ENCODE measurements around the gene MVP. TPM values are rescaled to one million over a fixed set of nuclear protein-coding genes. Genes with fewer than 3 reads are reported as not detected.
"Not testable (repeated sequence)": the region's sequence is repeated elsewhere in the genome, so short reads cannot be mapped to it uniquely, and the experiment has no call there.

The MVP gene
- total and polyA plus RNA-seq, 5 donors from 2014 or later = 116 to 163 (median 143) TPM

- peak overlapping the region; percentile 93 for H3K4me3 ChIP-seq (ENCODE audit: low read depth, low read length)
- H3K4me1 ChIP-seq (ENCODE audit: control insufficient read depth, insufficient read depth, low read length, poor library complexity, severe bottlenecking) = peaks cover 36% of the 10 kb centered on the region
- H3K27ac ChIP-seq (ENCODE audit: insufficient read depth, low read length, poor library complexity, severe bottlenecking) = peak overlapping the region; percentile 82
- no peak for DNase-seq
- peak overlapping the region; percentile 96 to 100 (median 98) for H3K4me3 Mint-ChIP-seq
- peak overlapping the region; percentile 91 to 98 (median 97) for H3K27ac Mint-ChIP-seq
- peaks cover 16 to 47% (median 32%) of the 10 kb centered on the region in 4 donors for H3K4me1 Mint-ChIP-seq
- H3K27me3 ChIP-seq (ENCODE audit: control insufficient read depth, insufficient read depth, low read length) = no peaks in the 10 kb centered on the region
- no peak for ATAC-seq (ENCODE audit: low read depth in 2 of 2)
- peaks cover 8% of the 10 kb centered on the region for H3K27me3 Mint-ChIP-seq
- peaks cover 11% of the 10 kb centered on the region for H3K36me3 Mint-ChIP-seq
- H3K9me3 ChIP-seq (ENCODE audit: control insufficient read depth in 2 of 2, low read length in 2 of 2) = no peaks in the 10 kb centered on the region
- no peaks in the 10 kb centered on the region for H3K9me3 Mint-ChIP-seq
- peaks cover 9% of the 10 kb centered on the region for H3K36me3 ChIP-seq (ENCODE audit: control insufficient read depth, insufficient read depth, low read length)
Observed at GRCh38 chr16:29791845-29792807, 28.1 kb upstream of the MVP start.

- Histone ChIP-seq H3K36me3 (ENCODE audit: control insufficient read depth, insufficient read depth, low read length) (peaks cover 19% of the 10 kb centered on the region), H3K4me1 (ENCODE audit: control insufficient read depth, insufficient read depth, low read length, poor library complexity, severe bottlenecking) (peaks cover 36% of the 10 kb centered on the region)
- not testable (repeated sequence) for H3K9me3 ChIP-seq (ENCODE audit: control insufficient read depth in 2 of 2, low read length in 2 of 2); H3K9me3 Mint-ChIP-seq; ATAC-seq (ENCODE audit: low read depth in 2 of 2); DNase-seq; H3K27me3 ChIP-seq (ENCODE audit: control insufficient read depth, insufficient read depth, low read length); H3K4me3 ChIP-seq (ENCODE audit: low read depth, low read length); H3K27me3 Mint-ChIP-seq; H3K27ac ChIP-seq (ENCODE audit: insufficient read depth, low read length, poor library complexity, severe bottlenecking)
- peak overlapping the region in 3 of 4 donors; percentile 8 to 97 (median 96) for H3K4me3 Mint-ChIP-seq
- H3K27ac Mint-ChIP-seq = peak overlapping the region in 2 of 3 donors; percentile 68 to 81
- H3K36me3 Mint-ChIP-seq = peaks cover 18% of the 10 kb centered on the region
- H3K4me1 Mint-ChIP-seq = peaks cover 16 to 47% (median 33%) of the 10 kb centered on the region in 4 donors
Observed at GRCh38 chr16:29793153-29793552, 27.1 kb upstream of the MVP start.

- peak overlapping the region in 1 of 4 donors; percentile 71 for H3K4me3 Mint-ChIP-seq
- no peak overlapping the region for H3K27ac ChIP-seq (ENCODE audit: insufficient read depth, low read length, poor library complexity, severe bottlenecking)
- H3K27ac Mint-ChIP-seq = peak overlapping the region in 1 of 3 donors; percentile 1
- no peaks in the 10 kb centered on the region for H3K9me3 Mint-ChIP-seq
- peaks cover 16 to 44% (median 33%) of the 10 kb centered on the region in 4 donors for H3K4me1 Mint-ChIP-seq
- H3K4me1 ChIP-seq (ENCODE audit: control insufficient read depth, insufficient read depth, low read length, poor library complexity, severe bottlenecking) = peaks cover 36% of the 10 kb centered on the region
- H3K4me3 ChIP-seq (ENCODE audit: low read depth, low read length) = no peak overlapping the region
- ATAC-seq (ENCODE audit: low read depth in 2 of 2) (no peak), DNase-seq (no peak)
- peaks cover 8% of the 10 kb centered on the region for H3K27me3 Mint-ChIP-seq
- H3K9me3 ChIP-seq (ENCODE audit: control insufficient read depth in 2 of 2, low read length in 2 of 2) = no peaks in the 10 kb centered on the region
- H3K27me3 ChIP-seq (ENCODE audit: control insufficient read depth, insufficient read depth, low read length) = no peaks in the 10 kb centered on the region
- H3K36me3 Mint-ChIP-seq = peaks cover 28% of the 10 kb centered on the region
- peaks cover 30% of the 10 kb centered on the region for H3K36me3 ChIP-seq (ENCODE audit: control insufficient read depth, insufficient read depth, low read length)
Observed at GRCh38 chr16:29794231-29794710, 26.0 kb upstream of the MVP start.

GRCh38 chr16:29802416-29802935 is 17.8 kb upstream of the MVP start:
- ATAC-seq (ENCODE audit: low read depth in 2 of 2) = no peak
- Histone ChIP-seq H3K9me3 (ENCODE audit: control insufficient read depth in 2 of 2, low read length in 2 of 2) (no peaks in the 10 kb centered on the region), H3K4me1 (ENCODE audit: control insufficient read depth, insufficient read depth, low read length, poor library complexity, severe bottlenecking) (peaks cover 16% of the 10 kb centered on the region), H3K4me3 (ENCODE audit: low read depth, low read length) (no peak overlapping the region), H3K36me3 (ENCODE audit: control insufficient read depth, insufficient read depth, low read length) (peaks cover 50% of the 10 kb centered on the region), H3K27ac (ENCODE audit: insufficient read depth, low read length, poor library complexity, severe bottlenecking) (no peak overlapping the region), H3K27me3 (ENCODE audit: control insufficient read depth, insufficient read depth, low read length) (no peaks in the 10 kb centered on the region)
- Mint-ChIP-seq H3K27ac (peak overlapping the region in 2 of 3 donors; percentile 25 to 75), H3K4me1 (peaks cover 4 to 22% (median 18%) of the 10 kb centered on the region in 4 donors), H3K9me3 (peaks cover 0 to 2% (median 0%) of the 10 kb centered on the region in 7 donors), H3K36me3 (peaks cover 34% of the 10 kb centered on the region), H3K4me3 (peak overlapping the region; percentile 7 to 90 (median 40)), H3K27me3 (peaks cover 4% of the 10 kb centered on the region)
- no peak for DNase-seq

GRCh38 chr16:29804020-29804419 is 16.2 kb upstream of the MVP start:
- peak overlapping the region; percentile 99 to 100 (median 100) for H3K27ac Mint-ChIP-seq
- H3K4me3 Mint-ChIP-seq = peak overlapping the region; percentile 90 to 100 (median 100)
- H3K4me1 Mint-ChIP-seq = peaks cover 4 to 38% (median 25%) of the 10 kb centered on the region in 4 donors
- peaks cover 11% of the 10 kb centered on the region for H3K27me3 Mint-ChIP-seq
- peaks cover 35% of the 10 kb centered on the region for H3K36me3 ChIP-seq (ENCODE audit: control insufficient read depth, insufficient read depth, low read length)
- ATAC-seq (ENCODE audit: low read depth in 2 of 2) = no peak
- peaks cover 0 to 2% (median 0%) of the 10 kb centered on the region in 7 donors for H3K9me3 Mint-ChIP-seq
- peak overlapping the region; percentile 72 for H3K4me3 ChIP-seq (ENCODE audit: low read depth, low read length)
- no peak for DNase-seq
- peak overlapping the region; percentile 94 for H3K27ac ChIP-seq (ENCODE audit: insufficient read depth, low read length, poor library complexity, severe bottlenecking)
- no peaks in the 10 kb centered on the region for H3K27me3 ChIP-seq (ENCODE audit: control insufficient read depth, insufficient read depth, low read length)
- peaks cover 26% of the 10 kb centered on the region for H3K36me3 Mint-ChIP-seq
- peaks cover 32% of the 10 kb centered on the region for H3K4me1 ChIP-seq (ENCODE audit: control insufficient read depth, insufficient read depth, low read length, poor library complexity, severe bottlenecking)
- H3K9me3 ChIP-seq (ENCODE audit: control insufficient read depth in 2 of 2, low read length in 2 of 2) = no peaks in the 10 kb centered on the region

- DNase-seq (no peak), ATAC-seq (ENCODE audit: low read depth in 2 of 2) (peak in 1 of 2 donors; percentile 1)
- Mint-ChIP-seq H3K9me3 (peaks cover 0 to 2% (median 0%) of the 10 kb centered on the region in 7 donors), H3K36me3 (peaks cover 20% of the 10 kb centered on the region), H3K27ac (peak overlapping the region; percentile 99 to 100 (median 100)), H3K4me3 (peak overlapping the region; percentile 90 to 100 (median 100)), H3K4me1 (peaks cover 4 to 42% (median 25%) of the 10 kb centered on the region in 4 donors), H3K27me3 (peaks cover 11% of the 10 kb centered on the region)
- Histone ChIP-seq H3K4me3 (ENCODE audit: low read depth, low read length) (peak overlapping the region; percentile 72), H3K27ac (ENCODE audit: insufficient read depth, low read length, poor library complexity, severe bottlenecking) (peak overlapping the region; percentile 94), H3K4me1 (ENCODE audit: control insufficient read depth, insufficient read depth, low read length, poor library complexity, severe bottlenecking) (peaks cover 38% of the 10 kb centered on the region), H3K36me3 (ENCODE audit: control insufficient read depth, insufficient read depth, low read length) (peaks cover 28% of the 10 kb centered on the region), H3K27me3 (ENCODE audit: control insufficient read depth, insufficient read depth, low read length) (no peaks in the 10 kb centered on the region), H3K9me3 (ENCODE audit: control insufficient read depth in 2 of 2, low read length in 2 of 2) (no peaks in the 10 kb centered on the region)
Observed at GRCh38 chr16:29804455-29805231, 15.6 kb upstream of the MVP start.

Data from CD4-positive, CD25-positive, alpha-beta regulatory T cell (primary cell).